Left hindlimb (tissue), 1 donor: ENCODE data around the gene SCGB1C2.

ENCODE experiments used
- DNase-seq: peaks from one replicate; pipeline ENCODE4 v3.0.0-alpha.2; 2018

The SCGB1C2 gene

DNA sequence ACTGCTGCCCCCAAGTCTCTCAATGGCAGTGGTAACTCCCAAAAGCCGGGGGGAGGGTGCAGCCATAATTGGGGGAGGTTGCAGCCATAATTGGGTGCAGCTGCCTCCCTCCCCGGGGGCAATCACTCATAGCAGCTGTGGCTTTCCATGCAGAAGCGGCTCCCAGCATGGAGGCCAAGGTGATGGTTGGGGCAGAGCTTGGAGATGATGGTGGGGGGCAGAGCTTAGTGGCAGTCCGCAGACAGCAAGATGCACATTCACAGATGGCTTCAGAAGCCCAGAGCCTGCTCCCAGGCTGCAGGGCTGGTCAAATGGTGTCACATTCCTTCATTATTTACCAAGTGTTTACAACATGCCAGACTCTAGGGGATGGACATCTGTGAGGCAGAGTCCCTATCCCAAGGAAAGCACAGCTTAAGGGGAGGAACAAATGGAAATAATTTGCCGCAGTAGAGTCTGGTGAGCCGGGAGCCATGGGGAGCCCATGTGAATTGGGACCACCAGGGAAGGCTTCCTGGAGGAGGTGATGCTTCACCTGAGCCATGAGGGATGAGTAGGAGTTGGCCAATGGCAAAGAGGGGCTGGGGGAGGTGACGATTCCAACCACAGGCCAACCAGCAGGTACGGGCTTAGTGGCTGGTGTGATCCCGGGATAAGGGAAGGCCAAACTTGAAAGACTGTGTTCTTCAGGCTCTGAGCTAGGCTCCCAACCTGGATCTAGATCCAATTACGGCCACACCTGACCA lies 36.0 kb downstream of the SCGB1C2 start:
- DNase-seq, result no peak

DNA sequence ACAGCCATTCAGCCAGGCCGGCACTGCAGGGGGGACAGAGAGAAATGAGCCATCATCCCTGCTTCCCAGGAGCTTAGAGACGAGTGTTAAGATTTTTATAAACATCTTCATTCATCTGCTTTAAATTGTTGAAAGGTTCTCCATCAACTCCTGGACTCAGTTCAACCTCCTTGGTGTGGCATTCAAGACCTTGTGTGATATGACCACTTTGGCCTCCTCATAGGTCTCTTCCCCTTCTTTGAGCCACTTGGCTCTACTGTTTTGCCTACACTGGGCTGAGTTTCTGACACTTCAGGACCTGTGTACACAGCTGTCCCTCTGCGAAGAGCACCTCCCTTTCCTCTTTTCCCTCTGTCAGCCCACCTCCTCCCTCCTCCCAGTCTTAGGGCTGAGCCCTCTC lies 39.8 kb downstream of the SCGB1C2 start:
- DNase-seq, result no peak

DNA sequence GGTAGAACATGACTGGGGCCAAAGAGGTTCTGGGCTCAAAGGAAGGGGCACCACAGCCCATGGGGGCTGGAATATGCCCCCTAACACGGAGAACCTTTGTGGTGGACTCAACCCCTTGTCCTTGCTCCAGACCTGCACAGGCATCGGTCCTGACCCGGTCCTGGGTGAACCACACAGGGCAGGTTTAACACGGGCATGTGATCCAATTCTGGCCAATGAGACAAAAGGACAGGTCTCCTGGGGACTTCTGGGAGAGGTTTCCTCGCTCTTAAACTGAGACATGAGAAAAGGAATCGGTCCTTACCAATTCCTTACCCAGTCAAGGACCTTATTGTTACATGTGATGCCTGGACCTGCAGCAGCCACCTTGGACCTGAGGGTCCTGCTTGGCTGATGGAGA lies 40.4 kb downstream of the SCGB1C2 start:
- DNase-seq, result no peak

DNA sequence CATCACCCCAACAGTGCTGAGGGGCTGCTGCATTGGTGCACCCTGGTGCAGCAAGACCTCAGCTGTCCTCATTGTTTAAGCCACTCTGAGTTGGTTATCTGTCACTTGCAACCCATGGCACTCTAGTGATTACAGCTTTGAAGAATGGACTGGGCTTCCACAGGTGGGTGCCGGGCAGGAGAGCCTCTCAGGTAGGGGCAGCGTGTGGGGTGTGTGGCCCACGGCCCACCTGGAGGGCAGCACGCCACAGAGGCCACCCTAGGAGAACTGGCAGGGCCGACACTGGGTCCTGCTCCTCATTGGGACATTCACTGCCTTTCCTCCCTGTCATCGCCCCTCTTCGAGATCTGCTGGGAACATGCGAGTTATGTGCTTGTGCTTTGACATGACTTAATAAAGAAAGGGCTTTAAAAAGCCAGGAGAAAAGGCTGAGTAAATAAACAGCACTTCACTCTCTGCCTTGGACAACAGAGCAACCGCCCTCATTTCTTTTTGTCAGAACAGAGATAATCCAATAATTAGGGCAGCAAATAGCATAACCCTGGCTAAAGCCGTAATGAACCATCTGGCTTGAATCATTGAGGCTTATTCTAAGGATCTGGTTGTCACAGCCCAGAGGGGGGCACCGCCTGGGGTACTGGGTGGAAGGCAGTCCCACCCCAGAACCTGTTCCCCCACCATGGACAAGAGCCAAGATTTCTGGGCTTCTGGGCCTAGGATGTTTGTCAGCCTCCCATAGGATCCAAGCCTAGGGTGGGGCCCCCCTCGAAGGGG lies 41.1 kb downstream of the SCGB1C2 start:
- DNase-seq, result no peak

DNA sequence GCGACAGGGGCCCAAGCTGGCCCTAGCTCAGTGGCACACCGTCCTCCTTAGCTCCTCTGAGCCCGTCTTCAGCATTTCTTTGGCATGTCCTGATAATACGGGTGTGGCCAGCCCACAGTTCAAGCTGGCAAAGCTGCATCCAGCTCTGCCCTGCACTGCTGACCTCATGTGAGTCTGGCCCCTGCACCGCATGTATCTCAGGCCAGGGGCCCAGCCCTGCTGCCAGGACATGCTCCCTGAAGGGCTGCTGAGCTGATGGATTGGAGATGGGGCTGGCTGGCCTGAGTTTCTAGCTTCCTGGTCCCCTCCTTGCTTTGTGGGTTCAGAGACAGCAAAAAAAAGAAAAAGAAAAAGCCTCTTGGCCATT lies 41.7 kb downstream of the SCGB1C2 start:
- no peak for DNase-seq

DNA sequence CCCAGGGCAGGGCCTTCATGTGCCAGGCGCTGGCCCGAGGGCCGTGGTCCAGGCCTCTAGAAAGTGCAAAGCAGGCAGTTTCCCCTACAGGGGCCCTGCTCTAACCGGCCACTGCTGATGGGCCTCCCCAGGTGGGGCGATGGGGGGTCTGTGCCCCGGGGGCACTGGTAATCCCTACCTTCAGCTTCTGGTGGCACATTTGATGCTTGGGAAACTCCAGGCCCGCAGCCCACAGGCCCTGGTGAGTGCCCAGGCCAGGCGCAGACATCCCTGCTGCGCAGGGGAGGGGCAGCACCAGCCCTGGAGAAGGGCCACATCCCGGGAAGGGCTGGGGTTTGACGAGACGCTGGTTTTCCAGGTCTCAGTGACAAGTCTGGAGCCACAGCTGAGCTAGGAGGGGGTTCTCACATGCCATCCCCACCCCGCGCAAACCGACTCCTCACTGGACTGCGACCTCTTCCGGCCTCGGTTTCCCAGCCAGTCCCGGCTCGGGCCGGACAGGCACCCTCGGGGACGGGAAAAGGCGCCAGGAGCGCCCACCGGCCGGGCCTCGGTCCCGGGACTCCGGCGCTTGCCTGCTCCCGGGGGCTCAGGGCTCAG lies 42.5 kb downstream of the SCGB1C2 start:
- DNase-seq, result no peak

DNA sequence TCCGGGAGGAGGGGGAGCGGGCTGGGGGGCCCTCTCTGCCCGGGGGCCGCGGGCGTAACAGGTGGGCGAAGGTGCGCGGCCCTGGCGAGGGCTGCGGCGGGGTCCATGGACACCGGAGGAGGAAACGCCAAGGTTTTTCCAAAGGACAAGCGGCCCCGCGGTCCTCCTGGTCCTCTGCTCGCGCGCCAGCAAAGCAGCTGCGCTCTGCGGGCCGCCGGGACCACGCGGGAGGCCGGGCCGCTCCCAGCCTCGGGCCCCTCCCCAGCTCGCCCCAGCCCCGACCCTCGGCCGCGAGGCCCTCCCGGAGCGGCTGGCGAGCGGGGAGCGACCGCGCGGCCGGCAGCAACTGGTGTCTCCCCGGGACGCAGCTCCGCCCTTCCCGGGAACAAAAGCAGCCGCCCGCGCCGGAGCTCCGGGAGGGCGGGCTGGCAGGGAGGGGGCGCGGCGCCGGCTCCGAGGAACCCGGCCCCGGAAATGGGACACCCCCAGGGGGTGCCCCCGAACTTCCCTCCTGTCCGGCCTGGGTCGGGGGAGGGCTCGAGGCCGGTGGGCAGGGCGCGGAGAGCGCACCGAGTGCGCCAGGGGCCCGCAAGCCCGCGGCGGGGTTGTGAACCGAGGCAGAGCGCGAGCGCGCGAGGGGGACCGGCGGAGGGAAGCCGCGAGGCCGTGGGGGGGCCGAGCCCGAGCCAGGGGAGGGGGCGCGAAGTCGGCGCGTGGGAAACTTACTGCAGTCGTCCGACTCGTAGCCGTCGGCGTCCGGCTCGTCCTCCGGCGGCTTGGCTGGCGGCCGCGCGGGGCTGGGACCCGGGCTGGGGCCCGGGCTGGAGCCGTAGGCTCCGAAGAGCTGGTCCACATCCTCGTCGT lies 43.2 kb downstream of the SCGB1C2 start:
- DNase-seq, result no peak

DNA sequence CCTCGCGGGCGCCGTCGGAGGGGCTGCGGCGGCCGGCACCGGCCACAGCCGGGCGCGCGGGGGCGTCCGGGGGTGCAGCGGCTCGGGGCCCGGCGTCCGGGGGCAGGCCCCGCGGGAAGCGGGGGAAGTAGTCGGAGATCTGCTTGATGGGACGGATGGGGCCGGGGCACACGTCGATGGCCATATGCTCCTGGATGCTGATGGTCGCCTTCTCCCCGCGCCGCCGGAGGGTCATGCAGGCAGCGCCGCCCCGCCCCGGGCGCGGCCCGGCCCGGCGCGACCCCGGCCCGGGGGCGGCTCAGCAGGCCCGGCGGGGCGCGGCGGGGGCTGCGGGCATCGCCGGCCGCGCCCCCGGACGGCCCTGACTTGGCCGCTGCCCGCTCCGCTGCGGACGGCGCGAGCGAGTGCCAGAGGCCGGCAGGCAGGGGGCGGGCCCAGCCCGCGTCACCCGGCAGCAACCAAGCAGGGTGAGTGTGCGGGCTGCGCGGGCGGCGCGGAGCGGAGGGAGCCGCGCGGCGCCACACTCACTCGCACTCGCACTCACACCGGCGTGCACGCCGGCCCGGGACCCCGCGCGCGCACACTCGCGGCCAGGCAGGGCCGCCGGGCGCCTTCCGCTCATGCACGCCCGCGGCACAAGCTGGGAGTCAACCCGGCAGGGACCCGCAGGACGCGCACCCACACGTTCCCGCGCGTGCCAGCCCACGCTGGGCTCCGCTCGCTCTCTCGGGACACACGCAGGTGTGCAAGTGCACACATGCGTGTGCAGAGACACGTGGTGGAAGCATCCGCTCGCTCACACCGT lies 44.1 kb downstream of the SCGB1C2 start, which contains the start of gene DOC2B:
TSS of gene DOC2B (minus strand) at position 406 of the 805 bp plus-strand sequence. CDS start at position 235, 171 bp downstream.
- DNase-seq, result no peak

DNA sequence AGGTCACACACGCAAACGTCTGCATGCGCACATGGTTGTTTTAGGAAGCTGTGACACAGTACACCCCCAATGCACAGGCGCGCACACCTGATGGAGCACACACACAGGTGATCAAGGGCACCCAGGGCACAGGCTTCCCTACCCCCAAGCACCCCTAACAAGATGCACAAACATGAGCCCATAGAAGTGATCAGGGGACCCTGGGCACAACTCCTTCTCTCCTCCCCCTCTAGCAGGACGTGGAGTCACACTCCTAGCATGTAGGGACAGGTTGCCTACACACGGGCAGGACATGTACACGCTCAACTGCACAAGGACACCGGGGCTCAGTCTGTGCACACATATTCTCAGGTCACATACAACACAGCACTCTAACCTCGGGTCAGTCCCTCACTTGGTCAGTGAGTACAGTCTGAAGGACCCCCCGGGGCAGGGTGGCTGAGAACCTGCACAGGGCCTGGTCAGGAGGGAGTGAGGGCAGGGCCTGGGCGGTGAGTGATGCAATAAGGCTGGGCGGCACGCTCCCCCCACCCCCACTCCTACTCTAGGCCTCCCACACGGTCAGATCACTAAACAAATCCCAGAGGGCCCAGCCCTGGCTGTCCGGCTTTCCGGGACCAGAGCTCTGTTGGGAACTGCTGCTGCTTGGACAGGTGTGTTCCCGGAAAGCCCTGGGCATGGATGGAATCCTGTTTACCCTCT lies 44.8 kb downstream of the SCGB1C2 start:
- no peak for DNase-seq

DNA sequence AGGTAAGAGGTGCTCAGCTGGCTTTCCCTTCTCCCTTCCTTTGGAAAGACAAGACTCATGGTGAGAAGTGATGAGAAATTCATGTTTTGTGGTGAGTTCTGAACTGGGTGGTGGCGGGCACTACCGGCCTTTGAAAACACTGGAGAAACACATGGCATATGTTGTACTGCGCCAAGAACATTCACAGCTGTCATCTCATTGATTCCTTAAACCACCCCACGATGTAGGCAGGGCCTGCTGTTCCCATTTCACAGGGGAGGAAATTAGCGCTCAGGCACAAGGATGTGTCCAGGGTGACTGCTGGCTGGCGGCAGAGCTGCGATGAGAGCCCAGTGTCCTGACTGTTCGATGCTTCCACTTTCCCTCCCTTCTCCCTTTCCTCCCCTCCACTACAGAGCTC lies 45.7 kb downstream of the SCGB1C2 start:
- no peak for DNase-seq

DNA sequence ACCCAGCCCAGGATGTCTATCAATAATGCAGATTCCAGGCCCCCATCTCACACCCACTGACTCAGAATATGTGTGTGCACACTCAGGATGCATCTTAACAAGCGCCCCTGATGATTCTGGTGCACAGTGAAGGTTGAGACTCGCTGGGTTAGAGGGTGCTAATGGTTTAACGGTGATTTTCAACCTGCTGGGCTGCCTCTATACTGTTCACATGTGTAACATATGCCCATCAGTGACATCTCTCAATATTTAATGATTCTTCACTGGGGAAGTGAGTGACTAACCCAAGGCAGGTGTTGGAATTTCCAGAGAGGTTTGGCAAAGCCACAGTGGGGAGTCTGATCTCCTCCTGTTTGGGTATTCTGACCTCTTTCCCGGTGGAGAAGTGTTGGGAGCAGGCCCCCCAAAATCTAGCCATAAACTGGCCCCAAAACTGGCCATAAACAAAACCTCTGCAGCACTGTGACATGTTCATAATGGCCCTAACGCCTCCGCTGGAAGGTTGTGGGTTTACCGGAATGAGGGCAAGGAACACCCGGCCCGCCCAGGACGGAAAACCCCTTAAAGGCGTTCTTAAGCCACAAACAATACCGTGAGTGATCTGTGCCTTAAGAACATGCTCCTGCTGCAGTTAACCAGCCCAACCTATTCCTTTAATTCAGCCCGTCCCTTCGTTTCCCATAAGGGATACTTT lies 48.2 kb downstream of the SCGB1C2 start:
- DNase-seq, result no peak

DNA sequence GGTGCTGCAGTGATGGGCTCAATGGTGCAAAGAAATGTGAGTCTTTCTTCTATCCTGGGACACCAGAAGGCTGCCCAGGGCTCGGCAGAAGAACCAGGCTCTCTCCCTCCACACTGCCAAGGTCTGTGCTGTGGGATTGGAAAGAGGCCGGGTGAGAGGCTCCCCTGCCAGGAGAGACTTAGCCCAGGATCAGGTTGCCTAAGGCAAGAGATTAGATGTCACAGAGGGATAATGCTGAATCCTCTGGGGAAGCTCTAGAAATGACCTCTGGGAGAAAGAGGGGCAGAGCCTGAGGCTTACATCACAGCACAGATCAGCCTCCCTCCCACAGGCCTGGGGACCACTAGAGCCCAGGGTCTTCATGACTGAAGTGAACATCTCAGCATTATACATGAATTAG lies 49.8 kb downstream of the SCGB1C2 start:
- DNase-seq, result peak; percentile 11
